ENCODE data around the gene TGIF1. TPM values are rescaled to one million over a fixed set of nuclear protein-coding genes. Genes with fewer than 3 reads are reported as not detected.
A peak's percentile ranks its signal among the peaks of the same experiment; 100 is the strongest.

TGIF1 gene
- total and polyA plus RNA-seq, 9 of the 15 experiments (the other 6 are each of a cell fraction or from before 2014, with no cell fraction given) = 16.1 to 77.7 (median 44.6) TPM

DNA sequence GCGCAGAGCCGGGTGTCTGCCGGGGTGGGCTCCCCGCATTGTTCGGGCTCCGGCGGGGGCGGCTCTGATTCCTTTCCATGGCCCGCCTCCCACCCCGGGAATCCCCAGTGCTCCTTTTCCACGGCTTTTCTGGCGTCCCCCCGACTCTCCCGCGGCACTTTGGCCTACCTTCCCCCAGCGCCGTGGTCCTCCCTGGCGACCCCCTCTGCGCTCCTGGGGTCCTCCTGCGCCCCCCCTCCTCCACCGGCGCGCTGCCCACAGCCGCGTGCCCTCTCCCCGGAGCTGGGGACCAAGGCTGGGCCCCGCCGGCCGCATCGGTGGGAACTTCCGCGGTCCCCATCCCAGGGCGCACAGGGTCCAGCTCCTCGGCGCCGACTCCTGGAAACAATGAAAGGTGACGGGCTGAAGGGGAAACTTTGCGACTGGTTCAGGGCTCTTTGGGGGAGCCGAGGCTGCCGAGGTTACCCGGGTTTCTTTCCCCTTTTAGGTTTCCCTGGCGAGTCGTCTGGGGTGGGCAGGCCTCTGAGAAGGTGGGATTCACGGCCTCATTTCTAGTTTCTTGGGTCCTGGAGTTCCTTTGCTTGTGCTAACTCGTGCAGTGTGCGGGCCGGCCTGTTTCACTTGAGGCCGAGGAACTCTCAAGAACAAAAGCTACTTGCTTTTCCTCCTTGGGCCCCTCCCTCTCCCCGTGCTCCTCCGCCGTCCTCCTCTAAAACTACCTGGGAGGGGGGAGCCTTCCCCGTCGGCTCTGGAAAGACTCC is 2.2 kb downstream of the TGIF1 start (continued):
- TF ChIP-seq CREB3 (tag; conservative IDR thresholded peaks at IDR 0.05; ENCODE audit: low read depth) (no peak), MYC (IDR thresholded peaks at IDR 0.05; ENCODE audit: low read depth, low read length) (0 out of 2 replicates have a peak, but pooled peaks have one; percentile 29), MYC (CRISPR knock-in tag; IDR thresholded peaks at IDR 0.05; ENCODE audit: borderline replicate concordance, low read depth) (no peak), U2AF1 (optimal IDR thresholded peaks at IDR 0.05; ENCODE audit: low read depth, low read length) (no peak), ZNF699 (CRISPR knock-in tag; IDR thresholded peaks at IDR 0.05; ENCODE audit: insufficient replicate concordance) (no peak), FOXA3 (CRISPR knock-in tag; conservative IDR thresholded peaks at IDR 0.05 in 1 of 2, IDR thresholded peaks at IDR 0.05 in 1 of 2) (0 out of 4 replicates have a peak, but pooled peaks of 1 of the 2 experiments have one; percentile 30), NONO (IDR thresholded peaks at IDR 0.05; ENCODE audit: low read depth in 2 of 2, low read length in 1 of 2) (no peak), HOXB6 (CRISPR knock-in tag; IDR thresholded peaks at IDR 0.05; ENCODE audit: borderline replicate concordance) (no peak), ZNF212 (CRISPR knock-in tag; IDR thresholded peaks at IDR 0.05) (no peak), HDAC8 (tag; IDR thresholded peaks at IDR 0.05) (no peak), NR1H2 (CRISPR knock-in tag; IDR thresholded peaks at IDR 0.05) (0 out of 2 replicates have a peak, but pooled peaks have one; percentile 51), MTA2 (IDR thresholded peaks at IDR 0.05; ENCODE audit: low read depth) (no peak), ELK1 (CRISPR knock-in tag; IDR thresholded peaks at IDR 0.05) (no peak), TOE1 (IDR thresholded peaks at IDR 0.05; ENCODE audit: borderline replicate concordance) (no peak), TOE1 (CRISPR knock-in tag; IDR thresholded peaks at IDR 0.05; ENCODE audit: borderline replicate concordance, low read depth) (no peak), MBD2 (IDR thresholded peaks at IDR 0.05; ENCODE audit: borderline replicate concordance, low read depth) (no peak), DEAF1 (CRISPR knock-in tag; IDR thresholded peaks at IDR 0.05) (no peak), ZBTB7A (IDR thresholded peaks at IDR 0.05; ENCODE audit: borderline replicate concordance, control insufficient read depth, low read depth, low read length) (peak; percentile 29; the same call in 1 of the 2 replicates), EP300 (IDR thresholded peaks at IDR 0.05; ENCODE audit: low read length) (no peak)
- TF ChIP-seq, protein P1, sequence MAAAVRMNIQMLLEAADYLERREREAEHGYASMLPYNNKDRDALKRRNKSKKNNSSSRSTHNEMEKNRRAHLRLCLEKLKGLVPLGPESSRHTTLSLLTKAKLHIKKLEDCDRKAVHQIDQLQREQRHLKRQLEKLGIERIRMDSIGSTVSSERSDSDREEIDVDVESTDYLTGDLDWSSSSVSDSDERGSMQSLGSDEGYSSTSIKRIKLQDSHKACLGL (CRISPR knock-in tag; IDR thresholded peaks at IDR 0.05; ENCODE audit: borderline replicate concordance, poor library complexity, severe bottlenecking) = no peak
- TF ChIP-seq, protein P2, sequence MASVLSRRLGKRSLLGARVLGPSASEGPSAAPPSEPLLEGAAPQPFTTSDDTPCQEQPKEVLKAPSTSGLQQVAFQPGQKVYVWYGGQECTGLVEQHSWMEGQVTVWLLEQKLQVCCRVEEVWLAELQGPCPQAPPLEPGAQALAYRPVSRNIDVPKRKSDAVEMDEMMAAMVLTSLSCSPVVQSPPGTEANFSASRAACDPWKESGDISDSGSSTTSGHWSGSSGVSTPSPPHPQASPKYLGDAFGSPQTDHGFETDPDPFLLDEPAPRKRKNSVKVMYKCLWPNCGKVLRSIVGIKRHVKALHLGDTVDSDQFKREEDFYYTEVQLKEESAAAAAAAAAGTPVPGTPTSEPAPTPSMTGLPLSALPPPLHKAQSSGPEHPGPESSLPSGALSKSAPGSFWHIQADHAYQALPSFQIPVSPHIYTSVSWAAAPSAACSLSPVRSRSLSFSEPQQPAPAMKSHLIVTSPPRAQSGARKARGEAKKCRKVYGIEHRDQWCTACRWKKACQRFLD (CRISPR knock-in tag; IDR thresholded peaks at IDR 0.05) = no peak

Measured in K562 (cell line).